Stimulated activated CD8-positive, alpha-beta memory T cell treated with anti-CD3 and anti-CD28 coated beads, Interleukin-4, amount 100 ng/mL, for 48 hours (primary cell): ENCODE results near the gene NFKBIE.
"Not testable (repeated sequence)": the region's sequence is repeated elsewhere in the genome, so short reads cannot be mapped to it uniquely, and the experiment has no call there.

Source experiments
- DNase-seq: peaks from one replicate; pipeline ENCODE4 v3.0.0-alpha.2; 2020

The NFKBIE gene

DNA sequence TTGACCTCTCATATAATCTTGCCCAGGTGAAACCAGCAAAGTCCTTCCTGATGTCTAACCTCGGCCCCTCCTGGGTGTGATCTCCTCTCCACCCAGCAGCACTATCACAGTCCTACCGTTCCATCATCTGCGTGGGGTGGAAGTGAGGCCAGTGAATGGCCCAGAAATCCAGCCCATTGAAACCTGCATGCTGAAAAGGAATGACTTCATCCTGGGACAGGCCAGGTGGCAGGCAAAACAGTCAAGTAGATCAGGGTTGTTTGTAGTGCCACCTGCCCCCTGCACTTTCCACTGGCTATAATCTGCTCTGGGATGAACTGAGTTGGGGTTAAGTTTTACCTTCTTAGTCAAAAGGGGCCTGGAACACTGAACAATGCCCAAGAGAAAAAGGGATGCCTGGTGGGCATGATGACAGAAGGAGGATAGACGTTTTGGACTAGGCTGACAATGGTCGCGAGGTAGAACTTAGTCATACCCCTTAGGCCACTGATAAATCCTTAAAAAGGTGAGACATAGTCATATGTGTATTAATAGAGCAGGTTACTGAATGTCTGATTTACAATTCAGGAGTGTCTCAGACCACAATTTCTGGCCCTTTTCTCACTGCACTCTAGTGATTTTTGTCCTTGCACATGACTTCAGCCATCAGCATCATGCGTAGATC is 26.5 kb downstream of the NFKBIE start:
- DNase-seq, result no peak

DNA sequence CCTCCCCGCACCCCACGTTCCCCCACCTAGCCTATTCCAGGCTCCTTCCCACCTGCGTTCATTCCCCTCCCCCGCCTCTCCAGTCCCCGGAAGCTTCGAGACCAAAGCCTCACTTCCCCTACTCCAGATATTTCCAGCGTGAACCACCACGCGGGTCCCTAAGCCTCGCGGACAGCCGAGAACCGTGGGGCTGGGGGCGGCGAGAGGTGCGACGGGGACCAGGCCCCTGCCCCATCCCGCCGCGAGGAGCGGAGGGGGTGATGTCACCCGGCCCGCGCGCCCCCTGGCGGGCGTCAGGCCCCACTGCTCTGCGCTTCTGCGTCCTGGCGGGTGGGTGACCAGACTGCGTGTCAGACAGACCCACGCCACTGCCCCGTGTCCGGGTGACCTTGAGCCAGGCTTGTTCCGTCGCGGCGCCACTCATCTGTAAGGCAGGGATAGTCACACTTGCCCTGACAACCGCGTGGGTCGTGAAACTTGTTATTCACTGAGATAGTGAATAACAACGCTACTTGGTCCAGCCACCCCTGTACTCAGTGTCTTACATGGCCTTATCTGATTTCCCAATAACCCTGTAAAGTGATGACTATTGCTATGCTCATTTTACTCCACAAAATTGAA is 27.4 kb downstream of the NFKBIE start:
- peak; percentile 89 for DNase-seq

DNA sequence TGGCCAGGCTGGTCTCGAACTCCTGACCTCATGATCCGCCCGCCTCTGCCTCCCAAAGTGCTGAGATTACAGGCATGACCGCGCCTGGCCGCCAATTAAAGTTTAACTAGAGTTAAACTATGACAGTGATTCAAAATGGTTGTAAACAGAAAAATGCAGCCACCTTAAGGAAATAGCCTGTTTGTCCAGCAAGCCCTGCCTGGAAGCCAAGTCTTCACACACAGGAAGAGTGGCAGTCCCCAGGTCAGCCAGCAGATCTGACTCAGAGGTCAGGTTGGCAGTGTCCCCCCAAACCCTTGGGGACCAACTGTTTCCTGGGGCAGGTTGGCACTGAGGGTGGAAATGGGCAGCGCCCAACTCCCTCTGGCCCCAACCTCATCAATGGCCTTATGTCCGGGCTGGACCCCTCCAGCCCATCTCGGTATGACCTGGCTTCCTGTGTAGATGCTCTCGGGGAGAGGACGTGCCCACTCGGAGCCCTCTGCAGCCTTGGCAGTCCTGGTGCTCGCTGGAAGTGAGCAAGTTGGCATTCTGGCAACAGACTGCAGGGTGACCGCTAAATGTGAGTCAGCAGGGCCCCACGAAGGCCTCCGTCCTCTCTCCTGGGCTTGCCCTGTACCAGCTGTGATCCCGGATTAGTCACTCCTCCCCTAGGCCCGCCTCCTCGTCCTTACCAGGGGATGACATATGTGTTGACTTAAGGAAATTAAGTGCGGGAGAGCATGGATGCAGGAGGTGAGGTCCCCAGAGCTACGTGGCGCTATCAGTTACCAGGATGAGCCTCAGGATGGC is 28.1 kb downstream of the NFKBIE start:
- peak; percentile 84 for DNase-seq

DNA sequence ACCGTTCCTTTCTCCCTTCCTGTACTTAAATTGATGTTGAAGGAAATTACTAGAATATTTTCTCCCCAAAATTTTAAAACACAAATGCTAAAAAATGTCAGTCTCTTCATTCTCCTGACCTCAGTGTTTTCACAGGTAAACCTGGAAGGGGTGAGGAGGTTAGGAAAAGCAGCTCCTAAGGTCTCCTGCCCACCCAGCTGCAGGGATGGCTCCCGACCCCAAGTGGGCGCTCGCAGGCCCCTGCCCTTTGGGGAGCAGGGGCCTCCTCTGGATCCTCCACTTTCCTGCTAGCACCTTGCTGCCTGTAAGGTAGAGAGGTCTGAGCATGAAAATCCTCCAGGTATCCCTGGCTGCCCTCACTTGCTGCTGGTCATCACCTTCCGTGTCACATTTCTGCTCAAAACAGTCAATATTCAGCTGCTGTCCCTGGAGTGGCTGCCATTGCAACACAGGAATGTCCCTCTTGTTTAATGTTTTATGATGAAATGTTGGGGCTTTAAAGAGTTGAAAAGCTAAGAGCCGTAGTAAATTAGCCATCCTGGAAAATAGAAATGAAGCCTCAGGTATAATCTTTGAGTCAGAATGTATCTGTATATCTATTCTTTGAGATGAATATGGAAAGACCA is 29.3 kb downstream of the NFKBIE start:
- DNase-seq, result no peak

DNA sequence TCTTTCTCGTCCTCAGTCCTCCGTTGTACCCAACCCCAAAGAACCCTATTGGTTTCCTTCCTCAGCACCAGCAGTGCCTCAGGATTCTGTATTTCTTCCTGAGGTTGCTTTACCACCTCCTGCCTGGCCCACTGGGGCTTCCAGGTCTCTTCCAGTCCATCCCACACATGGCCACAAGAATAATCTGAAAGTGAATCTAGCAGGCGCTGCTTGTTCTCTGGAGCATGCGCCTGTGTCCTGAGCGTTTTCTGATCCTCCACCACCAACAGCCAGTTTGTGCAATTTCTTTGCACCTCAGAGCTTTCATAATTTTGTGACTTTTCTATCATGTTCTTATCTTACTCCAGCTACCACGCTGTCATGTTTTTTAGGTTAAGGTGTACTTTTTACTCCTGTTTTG is 30.1 kb downstream of the NFKBIE start:
- DNase-seq, result no peak

DNA sequence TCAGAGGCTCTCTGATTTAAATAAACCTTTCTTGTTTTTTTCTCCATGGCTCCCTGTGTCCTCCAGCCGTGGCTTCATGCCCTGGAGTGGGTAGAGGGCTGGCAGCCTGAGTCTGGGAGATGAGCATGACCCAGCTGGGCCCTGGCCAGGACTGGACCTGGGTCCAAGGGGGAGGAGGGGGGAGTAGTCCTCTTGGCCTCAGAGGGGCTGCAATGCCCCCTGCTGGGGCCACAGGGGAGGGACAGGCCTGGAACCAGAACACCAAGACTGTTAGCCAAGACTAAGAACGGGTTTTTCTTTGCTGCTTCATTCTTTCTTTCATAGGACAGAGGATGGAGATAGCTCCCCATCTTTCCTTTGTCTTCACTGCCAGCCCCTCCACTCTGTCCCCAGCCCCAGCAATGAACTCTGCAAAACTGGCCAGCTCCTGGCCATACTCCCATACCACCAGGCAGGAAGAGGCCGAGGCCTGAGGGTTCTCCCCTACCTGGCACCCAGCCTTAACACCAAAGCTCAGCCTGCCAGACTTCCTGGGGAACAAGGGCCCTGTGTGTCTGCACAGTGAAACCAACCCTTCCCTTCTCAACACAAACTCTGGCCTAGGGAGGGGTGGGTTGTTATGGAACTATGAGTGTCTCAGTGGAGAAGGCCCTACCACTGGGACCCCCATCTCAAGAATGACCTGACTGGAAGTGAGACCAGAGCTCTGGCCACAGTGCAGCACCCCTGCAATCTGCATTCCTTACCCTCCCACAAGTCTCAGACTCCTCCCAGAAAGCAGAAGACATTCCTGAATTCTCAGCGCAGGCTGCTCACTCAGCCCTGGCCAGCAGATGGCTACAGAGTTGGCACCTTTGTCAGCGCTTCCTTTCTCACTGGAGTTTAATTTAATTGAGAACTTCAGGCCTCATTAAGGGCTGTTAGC is 31.0 kb downstream of the NFKBIE start:
- DNase-seq, result no peak

DNA sequence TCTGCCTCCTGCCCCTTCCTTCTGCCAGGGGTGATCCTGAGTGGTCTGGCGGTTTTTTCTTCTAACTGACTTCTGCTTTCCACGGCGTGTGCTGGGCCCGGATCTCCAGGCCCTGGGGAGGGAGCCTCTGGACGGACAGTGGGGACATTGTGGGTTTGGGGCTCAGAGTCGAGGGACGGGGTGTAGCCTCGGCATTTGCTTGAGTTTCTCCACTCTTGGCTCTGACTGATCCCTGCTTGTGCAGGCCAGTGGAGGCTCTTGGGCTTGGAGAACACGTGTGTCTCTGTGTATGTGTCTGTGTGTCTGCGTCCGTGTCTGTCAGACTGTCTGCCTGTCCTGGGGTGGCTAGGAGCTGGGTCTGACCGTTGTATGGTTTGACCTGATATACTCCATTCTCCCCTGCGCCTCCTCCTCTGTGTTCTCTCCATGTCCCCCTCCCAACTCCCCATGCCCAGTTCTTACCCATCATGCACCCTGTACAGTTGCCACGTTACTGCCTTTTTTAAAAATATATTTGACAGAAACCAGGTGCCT is 31.7 kb downstream of the NFKBIE start:
- DNase-seq, result no peak

DNA sequence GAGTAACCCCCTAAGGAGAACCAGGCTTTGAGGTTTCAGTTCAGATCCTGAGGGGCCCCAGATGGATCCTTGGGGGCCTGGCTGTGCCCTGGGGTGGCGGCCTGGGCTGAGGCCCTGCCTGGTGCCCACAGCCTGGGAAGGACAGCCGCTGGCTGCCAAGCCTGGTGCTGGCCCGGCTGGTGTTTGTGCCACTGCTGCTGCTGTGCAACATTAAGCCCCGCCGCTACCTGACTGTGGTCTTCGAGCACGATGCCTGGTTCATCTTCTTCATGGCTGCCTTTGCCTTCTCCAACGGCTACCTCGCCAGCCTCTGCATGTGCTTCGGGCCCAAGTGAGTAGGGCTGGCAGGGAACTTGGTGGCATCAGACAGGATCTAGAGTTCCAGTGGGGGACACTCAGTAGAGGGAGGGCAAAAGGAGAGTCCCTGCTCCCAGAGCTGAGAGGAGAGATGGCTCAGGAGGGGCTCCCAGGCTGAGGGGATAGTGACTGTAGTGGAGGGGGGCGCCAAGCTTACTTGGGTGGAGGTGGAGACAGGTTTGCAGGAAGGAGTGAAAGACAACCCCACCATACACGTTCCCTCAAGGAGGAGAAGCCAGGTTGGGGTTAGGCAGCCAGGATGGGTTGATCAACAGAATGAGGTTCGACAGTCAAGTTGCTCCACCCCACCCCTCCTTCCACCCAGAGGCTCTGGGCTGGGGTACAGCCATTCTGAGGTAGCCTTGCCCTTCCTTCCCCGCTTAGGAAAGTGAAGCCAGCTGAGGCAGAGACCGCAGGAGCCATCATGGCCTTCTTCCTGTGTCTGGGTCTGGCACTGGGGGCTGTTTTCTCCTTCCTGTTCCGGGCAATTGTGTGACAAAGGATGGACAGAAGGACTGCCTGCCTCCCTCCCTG is 32.4 kb downstream of the NFKBIE start:
- no peak for DNase-seq

DNA sequence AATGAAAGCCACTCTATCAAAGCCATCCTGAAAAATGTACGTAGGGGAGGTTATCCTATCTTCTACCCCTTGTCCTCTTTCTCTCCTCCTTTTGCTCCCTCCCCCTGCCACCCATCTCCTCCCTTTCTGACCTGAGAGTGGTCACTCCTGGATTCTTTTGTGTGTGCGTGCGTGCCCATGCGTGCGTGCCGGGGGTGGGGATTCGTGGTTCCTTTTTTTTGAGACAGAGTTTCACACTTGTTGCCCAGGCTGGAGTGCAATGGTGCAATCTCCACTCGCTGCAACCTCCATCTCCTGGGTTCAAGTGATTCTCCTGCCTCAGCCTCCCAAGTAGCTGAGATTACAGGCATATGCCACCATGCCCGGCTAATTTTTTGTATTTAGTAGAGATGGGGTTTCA is 33.9 kb downstream of the NFKBIE start:
- DNase-seq, result not testable (repeated sequence)

DNA sequence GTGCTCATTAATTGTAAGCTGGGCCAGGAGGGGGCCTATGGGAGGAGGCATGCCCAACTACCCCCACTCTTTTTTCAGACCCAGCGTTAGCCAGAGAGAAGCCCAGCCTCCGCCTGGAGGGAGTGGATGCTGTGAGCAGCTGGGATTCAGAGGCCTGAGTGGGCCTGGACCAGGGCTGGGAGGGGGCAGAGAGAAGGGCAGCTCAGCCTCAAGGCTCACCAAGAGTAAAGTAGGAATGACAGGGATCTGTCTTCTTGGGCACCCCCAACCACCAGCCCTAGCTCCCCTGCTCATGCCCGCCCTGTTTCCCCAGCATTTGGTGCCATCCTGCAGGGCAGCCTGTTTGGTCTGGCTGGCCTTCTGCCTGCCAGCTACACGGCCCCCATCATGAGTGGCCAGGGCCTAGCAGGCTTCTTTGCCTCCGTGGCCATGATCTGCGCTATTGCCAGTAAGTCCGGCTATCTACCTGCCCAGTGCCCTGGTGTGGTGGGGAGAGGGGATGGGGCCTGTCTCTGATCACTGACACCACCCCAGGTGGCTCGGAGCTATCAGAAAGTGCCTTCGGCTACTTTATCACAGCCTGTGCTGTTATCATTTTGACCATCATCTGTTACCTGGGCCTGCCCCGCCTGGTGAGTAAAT is 35.2 kb downstream of the NFKBIE start:
- DNase-seq, result no peak

DNA sequence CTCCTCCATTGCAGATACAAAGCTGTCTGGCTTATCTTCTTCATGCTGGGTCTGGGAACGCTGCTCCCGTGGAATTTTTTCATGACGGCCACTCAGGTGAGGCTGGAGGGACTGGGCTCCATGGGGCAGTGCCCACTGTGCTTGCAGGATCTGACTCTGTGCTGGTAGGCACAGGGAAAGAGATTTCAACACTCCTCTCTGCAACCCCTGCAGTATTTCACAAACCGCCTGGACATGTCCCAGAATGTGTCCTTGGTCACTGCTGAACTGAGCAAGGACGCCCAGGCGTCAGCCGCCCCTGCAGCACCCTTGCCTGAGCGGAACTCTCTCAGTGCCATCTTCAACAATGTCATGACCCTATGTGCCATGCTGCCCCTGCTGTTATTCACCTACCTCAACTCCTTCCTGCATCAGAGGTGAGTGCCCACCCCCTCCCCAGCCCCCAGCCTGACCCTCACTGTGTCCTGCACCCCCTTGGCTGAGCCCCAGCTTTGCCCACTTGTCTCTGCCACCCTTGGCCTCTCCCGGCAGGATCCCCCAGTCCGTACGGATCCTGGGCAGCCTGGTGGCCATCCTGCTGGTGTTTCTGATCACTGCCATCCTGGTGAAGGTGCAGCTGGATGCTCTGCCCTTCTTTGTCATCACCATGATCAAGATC is 35.8 kb downstream of the NFKBIE start:
- no peak for DNase-seq

DNA sequence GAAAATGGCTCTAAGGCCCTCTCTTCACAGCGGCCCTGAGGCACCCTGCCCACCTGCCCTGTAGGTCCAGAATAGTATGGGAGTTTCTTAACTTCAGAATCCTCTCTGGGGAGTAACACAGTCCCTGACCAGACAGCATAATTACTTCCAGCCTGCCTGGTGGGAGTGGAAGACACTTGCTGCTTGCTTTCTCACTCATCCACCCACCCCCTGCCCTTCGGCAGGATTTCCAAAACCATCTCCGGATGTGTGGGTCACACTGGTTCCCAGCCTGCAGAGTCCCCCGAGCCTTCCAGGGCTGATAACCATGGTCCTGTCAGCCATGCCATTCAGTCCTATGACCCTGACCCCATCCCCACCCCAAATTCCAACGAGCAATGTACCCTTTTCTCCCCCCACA is 36.5 kb downstream of the NFKBIE start:
- no peak for DNase-seq

DNA sequence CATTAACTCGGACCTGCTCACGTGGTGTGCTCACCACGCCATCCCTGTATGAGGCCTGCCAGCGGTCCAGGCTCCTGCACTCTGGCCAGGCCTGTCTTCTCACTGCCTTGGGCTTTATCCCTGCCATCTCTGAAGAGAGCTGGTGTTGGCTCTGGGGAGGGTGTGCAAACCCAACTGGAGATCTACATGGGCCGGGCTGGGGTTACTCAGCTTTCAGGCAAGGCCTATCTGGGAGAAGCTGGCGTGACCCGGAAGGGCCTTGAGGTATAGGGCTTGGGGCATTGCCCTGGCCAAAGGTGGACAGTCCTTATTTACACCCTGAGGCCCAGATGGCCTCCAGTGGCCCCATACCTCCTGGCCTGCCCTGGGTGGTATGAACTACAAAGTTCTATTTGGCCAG is 36.9 kb downstream of the NFKBIE start:
- no peak for DNase-seq

DNA sequence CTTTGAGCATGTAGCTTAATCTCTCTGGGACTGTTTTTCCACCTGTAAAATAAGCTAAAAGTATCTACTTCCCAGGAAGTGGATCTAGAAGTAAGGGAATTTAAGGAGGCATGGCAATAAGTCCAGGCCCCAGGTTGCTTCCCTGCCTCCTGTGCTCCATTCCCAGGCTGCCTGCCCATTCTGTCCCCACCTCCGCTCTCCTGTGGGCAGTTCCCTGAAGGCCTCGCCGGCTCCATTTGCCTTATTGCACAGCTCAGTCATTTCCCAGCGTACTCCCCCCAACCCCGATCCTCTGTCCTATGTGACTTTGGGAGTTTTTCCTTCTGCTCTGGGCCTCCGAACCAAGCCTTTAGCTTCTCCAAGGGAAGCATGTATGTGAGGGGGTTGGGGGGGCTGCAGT is 37.3 kb downstream of the NFKBIE start:
- DNase-seq, result no peak

DNA sequence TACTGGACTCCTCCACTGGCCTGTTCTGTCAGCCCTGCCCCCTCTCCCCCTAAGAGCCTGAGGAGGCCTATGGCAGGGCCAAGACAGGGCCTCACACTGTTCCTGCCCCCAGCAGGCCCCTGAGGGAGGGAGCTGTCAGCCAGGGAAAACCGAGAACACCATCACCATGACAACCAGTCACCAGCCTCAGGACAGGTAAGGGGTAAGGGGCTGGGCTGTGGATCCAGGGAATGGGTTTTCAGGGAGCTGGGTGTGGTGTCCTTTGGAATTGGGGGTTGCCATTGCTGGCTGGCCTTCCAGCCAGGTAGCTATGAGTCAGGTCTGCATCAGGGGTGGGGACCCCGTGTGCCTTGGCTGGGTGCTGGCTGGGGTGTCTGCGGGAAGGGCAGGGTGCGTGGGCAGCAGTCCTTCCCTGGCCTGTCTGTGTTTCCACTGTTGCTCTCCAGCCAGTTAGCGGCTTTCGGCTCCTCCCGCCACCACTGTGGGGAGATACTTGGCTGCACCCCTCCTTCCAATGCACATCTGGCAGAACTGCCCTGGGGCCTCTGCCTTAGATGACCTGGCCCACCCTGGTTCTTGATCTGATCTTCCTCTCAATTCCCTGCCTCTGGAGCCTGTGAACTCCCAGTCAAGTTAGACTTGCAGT is 38.1 kb downstream of the NFKBIE start:
- DNase-seq, result no peak

DNA sequence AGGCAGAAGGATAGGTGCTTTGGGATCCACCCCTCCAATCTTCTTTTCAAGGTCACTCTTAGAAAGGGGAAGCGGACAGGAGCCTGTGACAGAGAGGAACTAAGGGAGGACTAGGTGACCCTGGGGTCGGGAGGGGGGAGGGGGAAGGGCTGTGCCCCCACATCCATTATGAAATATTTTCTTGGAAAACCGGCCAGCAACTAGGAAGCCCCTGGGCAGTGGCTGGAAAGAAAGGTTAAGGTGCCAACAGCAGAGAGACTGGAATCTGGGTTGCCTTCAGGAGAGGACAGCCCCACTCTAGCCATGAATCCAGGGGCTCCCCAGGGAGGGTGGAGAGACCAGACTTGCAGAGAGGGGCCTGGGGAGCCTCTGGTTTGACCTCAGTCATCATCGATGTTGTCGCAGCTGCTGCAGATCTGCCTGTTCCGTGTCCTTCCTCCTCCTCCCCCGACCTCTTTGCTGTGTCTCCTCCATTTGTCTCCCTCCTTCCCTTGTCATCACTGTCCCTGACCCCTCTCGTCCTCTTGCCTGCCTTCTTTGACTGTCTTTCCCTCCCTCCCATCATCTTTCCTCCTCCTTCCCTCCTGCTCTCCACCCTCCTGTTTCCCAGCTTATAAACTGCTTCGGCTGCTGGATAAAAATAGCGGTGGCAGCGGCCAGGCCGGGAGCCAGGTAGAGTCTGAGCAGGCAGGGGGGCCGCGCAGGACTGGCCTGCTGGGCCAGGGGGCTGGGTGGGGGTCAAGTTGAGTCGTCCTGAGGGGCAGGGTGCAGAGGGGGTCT is 38.8 kb downstream of the NFKBIE start:
- no peak for DNase-seq

DNA sequence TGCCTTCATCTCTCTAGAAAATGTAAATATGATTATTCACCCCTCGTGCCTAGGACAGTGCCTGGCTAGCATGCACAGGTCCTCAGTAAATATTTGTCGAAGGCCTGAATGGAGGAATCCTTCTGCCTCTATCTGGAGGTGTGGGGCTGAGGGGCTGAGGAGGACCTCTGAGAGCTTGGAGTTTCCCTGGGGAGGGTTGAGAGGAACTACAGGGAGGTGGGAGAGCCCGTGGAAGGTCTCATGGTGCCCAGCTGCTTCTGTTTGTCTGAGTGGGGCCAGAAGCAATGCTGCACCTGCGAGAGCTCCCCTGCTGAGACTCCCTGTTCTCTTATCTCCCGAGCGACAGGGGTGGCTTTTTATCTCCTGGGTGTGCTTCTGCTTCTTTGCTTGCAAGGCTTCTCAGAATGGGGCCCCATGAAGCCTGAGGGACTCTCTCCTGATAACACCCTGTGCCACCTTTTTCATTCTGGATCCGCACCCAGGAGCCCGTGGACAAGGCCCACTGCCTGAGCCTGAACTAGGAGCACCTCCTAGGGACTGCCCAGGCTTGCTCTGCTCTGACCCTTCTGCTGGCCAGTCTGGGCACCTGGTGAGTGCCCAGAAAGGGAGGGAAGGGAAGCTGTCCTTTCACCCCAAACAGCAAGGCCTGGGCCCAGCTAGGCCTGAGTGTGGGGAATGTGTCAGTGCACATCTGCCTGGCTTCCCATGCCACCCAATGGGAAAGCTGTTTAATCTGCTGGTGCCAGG is 39.6 kb downstream of the NFKBIE start:
- no peak for DNase-seq

DNA sequence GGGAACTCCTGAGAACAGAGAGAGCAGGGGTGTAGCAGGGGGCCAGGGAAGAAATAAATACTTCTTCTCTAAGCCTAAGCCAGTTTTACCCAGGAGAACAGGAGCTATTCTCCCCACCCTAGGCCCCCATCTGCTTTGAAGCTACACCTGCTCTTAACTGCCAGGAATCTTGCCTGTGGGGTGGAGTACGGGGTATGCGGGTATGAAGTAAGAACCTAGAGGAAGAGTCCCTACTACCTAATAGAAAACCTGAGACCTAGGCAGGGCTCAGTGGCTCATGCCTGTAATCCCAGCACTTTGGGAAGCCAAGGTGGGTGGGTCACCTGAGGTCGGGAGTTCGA is 40.4 kb downstream of the NFKBIE start:
- DNase-seq, result no peak
